ENCODE data around the gene DDC. TPM values are rescaled to one million over a fixed set of nuclear protein-coding genes. Genes with fewer than 3 reads are reported as not detected.

DDC gene
- total RNA-seq, 1 experiment from 2014 or later, result not detected

DNA sequence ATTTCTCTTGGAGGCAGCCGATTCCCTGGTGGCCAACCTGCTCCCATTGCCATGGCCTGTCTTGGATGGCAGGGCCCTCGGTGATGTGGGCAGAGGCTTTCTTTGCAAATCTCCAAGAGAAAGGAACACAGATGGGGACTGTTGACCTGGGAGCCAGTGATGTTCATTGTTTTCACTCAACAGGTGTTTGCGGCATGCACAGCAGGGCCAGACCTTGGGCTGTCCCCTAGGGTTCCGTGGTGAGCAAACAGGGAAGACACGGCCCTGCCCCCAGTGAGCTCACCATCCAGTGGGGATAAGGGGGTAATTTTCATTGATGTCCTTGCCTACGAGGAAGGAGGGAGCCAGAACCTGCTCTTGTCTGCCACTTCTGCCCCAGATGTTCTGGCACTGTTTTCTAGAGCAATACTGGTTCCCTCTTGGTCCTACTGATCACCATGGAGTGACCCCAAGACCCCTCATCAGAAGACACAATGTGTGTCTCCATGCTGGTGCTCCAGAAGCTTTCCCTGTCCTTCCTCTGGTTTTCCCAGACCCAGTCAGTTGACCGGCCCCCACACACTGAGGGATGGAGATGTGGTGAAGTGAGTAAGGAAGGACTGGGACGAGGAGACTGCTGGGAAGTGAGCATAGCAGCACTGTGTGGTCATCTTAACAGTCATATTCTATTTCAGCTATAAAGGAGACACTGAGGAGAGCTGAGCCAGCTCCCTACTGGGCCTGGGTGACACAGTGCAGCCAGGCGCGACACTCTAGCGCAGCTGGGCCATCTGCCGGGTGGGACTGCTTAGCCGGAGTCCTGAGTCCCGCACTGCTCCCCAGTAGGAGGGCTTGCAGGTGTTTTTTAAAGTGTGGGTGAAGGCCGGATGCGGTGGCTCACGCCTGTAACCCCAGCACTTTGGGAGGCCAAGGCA lies 94.7 kb downstream of the DDC start:
- POLR2A ChIA-PET, result no interaction called here
- CTCF ChIA-PET, result interaction anchor here (1.3 to 4.2 kb wide), 2 partner anchors 265 to 690 kb away, joined by 4 to 22 read pairs; no protein-coding TSS in a partner anchor
- TF ChIP-seq ZBTB33 (IDR thresholded peaks at IDR 0.05; ENCODE audit: extremely low read depth, insufficient replicate concordance, low read length), result no peak
- TF ChIP-seq RAD21 (IDR thresholded peaks at IDR 0.05; ENCODE audit: low read depth), result no peak
- no peak for TF ChIP-seq SP1 (IDR thresholded peaks at IDR 0.05; ENCODE audit: low read depth)
- no peak for TF ChIP-seq CEBPB (IDR thresholded peaks at IDR 0.05; ENCODE audit: low read depth)
- TF ChIP-seq EZH2 (IDR thresholded peaks at IDR 0.05), result no peak
- TF ChIP-seq, protein P1, sequence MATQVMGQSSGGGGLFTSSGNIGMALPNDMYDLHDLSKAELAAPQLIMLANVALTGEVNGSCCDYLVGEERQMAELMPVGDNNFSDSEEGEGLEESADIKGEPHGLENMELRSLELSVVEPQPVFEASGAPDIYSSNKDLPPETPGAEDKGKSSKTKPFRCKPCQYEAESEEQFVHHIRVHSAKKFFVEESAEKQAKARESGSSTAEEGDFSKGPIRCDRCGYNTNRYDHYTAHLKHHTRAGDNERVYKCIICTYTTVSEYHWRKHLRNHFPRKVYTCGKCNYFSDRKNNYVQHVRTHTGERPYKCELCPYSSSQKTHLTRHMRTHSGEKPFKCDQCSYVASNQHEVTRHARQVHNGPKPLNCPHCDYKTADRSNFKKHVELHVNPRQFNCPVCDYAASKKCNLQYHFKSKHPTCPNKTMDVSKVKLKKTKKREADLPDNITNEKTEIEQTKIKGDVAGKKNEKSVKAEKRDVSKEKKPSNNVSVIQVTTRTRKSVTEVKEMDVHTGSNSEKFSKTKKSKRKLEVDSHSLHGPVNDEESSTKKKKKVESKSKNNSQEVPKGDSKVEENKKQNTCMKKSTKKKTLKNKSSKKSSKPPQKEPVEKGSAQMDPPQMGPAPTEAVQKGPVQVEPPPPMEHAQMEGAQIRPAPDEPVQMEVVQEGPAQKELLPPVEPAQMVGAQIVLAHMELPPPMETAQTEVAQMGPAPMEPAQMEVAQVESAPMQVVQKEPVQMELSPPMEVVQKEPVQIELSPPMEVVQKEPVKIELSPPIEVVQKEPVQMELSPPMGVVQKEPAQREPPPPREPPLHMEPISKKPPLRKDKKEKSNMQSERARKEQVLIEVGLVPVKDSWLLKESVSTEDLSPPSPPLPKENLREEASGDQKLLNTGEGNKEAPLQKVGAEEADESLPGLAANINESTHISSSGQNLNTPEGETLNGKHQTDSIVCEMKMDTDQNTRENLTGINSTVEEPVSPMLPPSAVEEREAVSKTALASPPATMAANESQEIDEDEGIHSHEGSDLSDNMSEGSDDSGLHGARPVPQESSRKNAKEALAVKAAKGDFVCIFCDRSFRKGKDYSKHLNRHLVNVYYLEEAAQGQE (IDR thresholded peaks at IDR 0.05; ENCODE audit: low read depth), result no peak
- TF ChIP-seq FOSL1 (IDR thresholded peaks at IDR 0.05; ENCODE audit: low read depth), result no peak
- no peak for TF ChIP-seq MAX (IDR thresholded peaks at IDR 0.05)
- no peak for TF ChIP-seq ELF1 (IDR thresholded peaks at IDR 0.05; ENCODE audit: borderline replicate concordance, low read depth)
- no peak for TF ChIP-seq EZH2phosphoT487 (IDR thresholded peaks at IDR 0.05; ENCODE audit: borderline replicate concordance)
- no peak for TF ChIP-seq POLR2A (IDR thresholded peaks at IDR 0.05; ENCODE audit: borderline replicate concordance, extremely low read depth, insufficient read depth, insufficient read length)
- TF ChIP-seq POLR2AphosphoS5 (IDR thresholded peaks at IDR 0.05; ENCODE audit: low read depth, low read length), result no peak
- TF ChIP-seq CTCF (IDR thresholded peaks at IDR 0.05 in 2 of 3, conservative IDR thresholded peaks at IDR 0.05 in 1 of 3; ENCODE audit: borderline replicate concordance in 1 of 3, insufficient read depth in 1 of 3, low read depth in 2 of 3, low read length in 2 of 3), result no peak
- TF ChIP-seq SIN3A (IDR thresholded peaks at IDR 0.05; ENCODE audit: low read depth), result no peak
- no peak for TF ChIP-seq TCF7L2 (IDR thresholded peaks at IDR 0.05; ENCODE audit: borderline replicate concordance, extremely low read depth, insufficient read depth, insufficient read length)
- no peak for TF ChIP-seq SRF (IDR thresholded peaks at IDR 0.05; ENCODE audit: low read depth)
- no peak for TF ChIP-seq EGR1 (IDR thresholded peaks at IDR 0.05; ENCODE audit: low read depth)
- no peak for TF ChIP-seq CBX3 (IDR thresholded peaks at IDR 0.05; ENCODE audit: low read depth)
- no peak for TF ChIP-seq ATF3 (IDR thresholded peaks at IDR 0.05)

More for the DNA sequence above, 94.7 kb downstream of the DDC start:
- peaks cover 2 to 5% of the 10 kb centered on the region in 2 experiments; a peak in 3 of 4 replicates for H3K4me1 ChIP-seq (ENCODE audit: control insufficient read depth in 1 of 2, insufficient read depth in 2 of 2, low read length in 2 of 2)
- no peaks in the 10 kb centered on the region for H3K36me3 ChIP-seq (ENCODE audit: control insufficient read depth in 1 of 2, insufficient read depth in 2 of 2, low read length in 2 of 2)
- intact Hi-C loops (cut with micrococcal nuclease), result no loop called here
- RAD21 ChIA-PET (ENCODE audit: low non-redundant PET in 1 of 2, low total read pairs in 2 of 2, uncharacterized antibody in 2 of 2, unreplicated experiment in 2 of 2), result no interaction called here
- no peak overlapping the region for H3K4me3 ChIP-seq (replicated peaks in 1 of 2; ENCODE audit: low read depth in 1 of 2, low read length in 2 of 2)
- H3K79me2 ChIP-seq (ENCODE audit: insufficient read depth, low read length), result no peaks in the 10 kb centered on the region
- BruUV-seq (replicated peaks), result no TSS peak
- no peaks in the 10 kb centered on the region for H4K20me1 ChIP-seq (ENCODE audit: insufficient read depth)
- no peak overlapping the region for H3K27ac ChIP-seq (ENCODE audit: low read depth, low read length)
- no peaks in the 10 kb centered on the region for H3K27me3 ChIP-seq (ENCODE audit: insufficient read depth, low read length)
- H3K9me2 ChIP-seq (ENCODE audit: insufficient read depth), result no peaks in the 10 kb centered on the region
- H2AFZ ChIP-seq (ENCODE audit: low read depth, low read length, poor library complexity, severe bottlenecking), result no peak overlapping the region
- no peak overlapping the region for H3K4me2 ChIP-seq (ENCODE audit: low read length)
- H3K9me3 ChIP-seq (ENCODE audit: control insufficient read depth in 1 of 2, insufficient read depth in 1 of 2, low read depth in 1 of 2, low read length in 2 of 2), result no peaks in the 10 kb centered on the region
- DNase-seq (ENCODE audit: low read depth, low spot score) (no peak), ATAC-seq (no peak)
- H3K9ac ChIP-seq (ENCODE audit: low read length), result no peak overlapping the region

Data from HCT116 (cell line).